ENCODE measurements around the gene OTULIN. TPM values are rescaled to one million over a fixed set of nuclear protein-coding genes. Genes with fewer than 3 reads are reported as not detected.

Gene OTULIN
- total and polyA plus RNA-seq, 11 donors: 7.6 to 42.0 (median 27.1) TPM

DNA sequence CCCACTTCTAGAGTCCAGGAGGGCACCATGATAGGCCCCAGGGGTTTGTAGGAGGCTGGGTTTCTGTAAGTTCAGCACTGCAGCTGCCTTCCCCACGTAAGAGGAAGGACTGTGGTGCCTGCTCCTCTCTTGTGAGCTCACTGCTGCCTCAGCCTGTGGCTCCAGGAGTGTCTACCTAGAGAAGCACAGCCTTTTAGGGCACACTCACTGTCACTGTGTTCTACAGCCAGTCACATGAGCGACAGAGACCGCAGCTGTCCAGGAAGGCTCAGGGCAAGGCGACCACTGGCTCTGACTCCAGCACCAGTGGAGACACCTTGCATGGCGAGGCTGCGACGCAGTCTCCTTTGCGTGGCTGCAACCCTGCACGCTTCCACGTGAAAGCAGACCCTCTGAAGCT is 72.8 kb downstream of the OTULIN start:
- no peak overlapping the region for H3K4me3 ChIP-seq
- no peak for DNase-seq
- H3K27me3 ChIP-seq: no peaks in the 10 kb centered on the region
- intact Hi-C loops (cut with DNase I): loop anchor here in 1 of 10 donors (5.0 kb wide), 1 partner anchor 135 kb away; the partner anchor contains the start of gene ANKH
- H3K27ac ChIP-seq: peak overlapping the region in 2 of 12 donors; percentile 35 to 55
- TF ChIP-seq POLR2A (IDR thresholded peaks at IDR 0.05): no peak
- TF ChIP-seq, protein P1, sequence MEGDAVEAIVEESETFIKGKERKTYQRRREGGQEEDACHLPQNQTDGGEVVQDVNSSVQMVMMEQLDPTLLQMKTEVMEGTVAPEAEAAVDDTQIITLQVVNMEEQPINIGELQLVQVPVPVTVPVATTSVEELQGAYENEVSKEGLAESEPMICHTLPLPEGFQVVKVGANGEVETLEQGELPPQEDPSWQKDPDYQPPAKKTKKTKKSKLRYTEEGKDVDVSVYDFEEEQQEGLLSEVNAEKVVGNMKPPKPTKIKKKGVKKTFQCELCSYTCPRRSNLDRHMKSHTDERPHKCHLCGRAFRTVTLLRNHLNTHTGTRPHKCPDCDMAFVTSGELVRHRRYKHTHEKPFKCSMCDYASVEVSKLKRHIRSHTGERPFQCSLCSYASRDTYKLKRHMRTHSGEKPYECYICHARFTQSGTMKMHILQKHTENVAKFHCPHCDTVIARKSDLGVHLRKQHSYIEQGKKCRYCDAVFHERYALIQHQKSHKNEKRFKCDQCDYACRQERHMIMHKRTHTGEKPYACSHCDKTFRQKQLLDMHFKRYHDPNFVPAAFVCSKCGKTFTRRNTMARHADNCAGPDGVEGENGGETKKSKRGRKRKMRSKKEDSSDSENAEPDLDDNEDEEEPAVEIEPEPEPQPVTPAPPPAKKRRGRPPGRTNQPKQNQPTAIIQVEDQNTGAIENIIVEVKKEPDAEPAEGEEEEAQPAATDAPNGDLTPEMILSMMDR (IDR thresholded peaks at IDR 0.05): no peak
- H3K9me3 ChIP-seq: no peaks in the 10 kb centered on the region
- 75 to 85% (median 81%) methylated on average over 9 to 10 of the region's 10 CpGs for WGBS, 4 donors
- peaks cover 0 to 53% (median 27%) of the 10 kb centered on the region in 12 donors for H3K4me1 ChIP-seq
- peaks cover 0 to 78% (median 56%) of the 10 kb centered on the region in 9 donors for H3K36me3 ChIP-seq
- ATAC-seq: peak; percentile 22 to 56 (median 44)

DNA sequence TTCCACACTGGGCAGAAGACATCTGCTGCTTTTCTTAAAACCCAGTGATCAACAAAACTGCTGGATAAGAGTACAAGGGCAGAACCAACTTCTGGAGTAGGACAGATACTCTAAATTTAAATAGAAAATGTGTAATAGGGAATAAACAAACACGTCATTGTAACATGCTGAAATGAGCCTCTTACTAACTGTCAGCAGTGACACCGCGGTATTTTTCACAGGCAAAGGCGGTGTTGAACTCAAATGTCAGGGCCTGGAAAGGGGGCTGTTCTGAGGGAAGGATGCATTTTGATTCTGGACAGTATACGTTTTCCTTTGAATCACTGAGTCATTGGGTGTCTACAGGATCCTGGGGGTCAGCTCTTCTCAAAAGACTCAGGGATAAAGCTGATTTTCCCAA is 73.5 kb downstream of the OTULIN start:
- Histone ChIP-seq H3K4me3 (no peak overlapping the region), H3K27ac (peak overlapping the region in 2 of 12 donors; percentile 55 to 65), H3K36me3 (peaks cover 0 to 78% (median 55%) of the 10 kb centered on the region in 9 donors), H3K4me1 (peaks cover 0 to 53% (median 27%) of the 10 kb centered on the region in 12 donors), H3K9me3 (no peaks in the 10 kb centered on the region), H3K27me3 (no peaks in the 10 kb centered on the region)
- no peak for DNase-seq
- ATAC-seq: no peak
- 75 to 84% (median 79%) methylated on average over 5 of the region's 5 CpGs for WGBS, 4 donors
- intact Hi-C loops (cut with DNase I): loop anchor here in 1 of 10 donors (5.0 kb wide), 1 partner anchor 134 kb away; the partner anchor contains the start of gene ANKH
- TF ChIP-seq POLR2A (IDR thresholded peaks at IDR 0.05): no peak
- TF ChIP-seq, protein P1 (IDR thresholded peaks at IDR 0.05): no peak

DNA sequence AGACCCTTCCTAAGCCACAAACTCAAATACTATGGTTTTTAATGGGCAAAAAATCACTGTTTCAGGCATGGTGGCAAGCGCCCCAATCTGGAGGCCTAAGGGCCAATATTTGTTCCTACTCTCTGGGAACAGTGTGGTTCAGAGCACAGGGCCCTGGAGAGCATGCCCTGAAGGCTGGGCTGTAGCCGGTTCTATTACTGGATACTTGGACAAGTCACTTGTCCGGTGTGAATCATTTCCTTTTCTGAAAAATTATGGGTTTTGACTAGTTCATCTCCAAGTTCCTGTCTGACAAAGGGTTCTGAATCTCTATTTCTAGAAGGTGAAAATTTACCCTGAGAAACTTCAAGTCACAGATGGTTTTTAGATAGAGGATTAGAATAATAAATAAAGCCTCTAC is 75.0 kb downstream of the OTULIN start:
- Histone ChIP-seq H3K9me3 (no peaks in the 10 kb centered on the region), H3K27me3 (no peaks in the 10 kb centered on the region), H3K36me3 (peaks cover 0 to 79% (median 54%) of the 10 kb centered on the region in 9 donors), H3K4me3 (no peak overlapping the region), H3K27ac (peak overlapping the region in 8 of 12 donors; percentile 27 to 78 (median 62)), H3K4me1 (peaks cover 0 to 59% (median 27%) of the 10 kb centered on the region in 12 donors)
- intact Hi-C loops (cut with DNase I): loop anchor here in 1 of 10 donors (5.0 kb wide), 1 partner anchor 133 kb away; the partner anchor contains the start of gene ANKH
- peak; percentile 38 to 72 (median 56) for ATAC-seq
- WGBS, 4 donors: 40 to 57% (median 50%) methylated on average over 3 of the region's 3 CpGs
- TF ChIP-seq, protein P1 (IDR thresholded peaks at IDR 0.05): no peak
- no peak for TF ChIP-seq POLR2A (IDR thresholded peaks at IDR 0.05)
- peak in 1 of 5 donors; percentile 60 for DNase-seq

DNA sequence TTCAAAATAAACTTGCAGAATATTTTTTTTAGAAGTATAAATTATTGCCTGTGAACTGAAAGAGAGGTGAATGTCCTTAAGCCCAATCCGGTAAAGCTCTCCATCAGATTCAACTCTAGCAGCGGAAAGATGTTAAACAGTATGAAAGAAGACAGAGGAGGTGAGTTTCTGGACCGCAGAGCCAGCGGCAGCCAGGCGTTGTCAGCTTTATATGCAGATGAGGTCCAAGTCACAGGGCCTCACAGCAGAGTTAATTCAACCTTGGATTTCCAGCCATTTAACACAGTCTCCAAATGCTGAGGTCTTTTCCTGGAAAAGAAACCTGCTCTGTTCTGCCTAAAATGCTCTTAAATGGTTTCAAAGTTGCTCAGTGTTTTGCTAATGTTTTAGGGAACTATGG is 75.5 kb downstream of the OTULIN start:
- H3K4me1 ChIP-seq: peaks cover 0 to 64% (median 27%) of the 10 kb centered on the region in 12 donors
- WGBS, 4 donors: 42 to 56% (median 54%) methylated on average over 5 of the region's 5 CpGs
- ATAC-seq (no peak), DNase-seq (no peak)
- intact Hi-C loops (cut with DNase I): loop anchor here in 6 of 10 donors (5.0 to 10.0 kb wide), 3 partner anchors 115 to 135 kb away; partner anchors contain the start of gene ANKH (in 5 of the 6)
- peak overlapping the region in 10 of 12 donors; percentile 0 to 78 (median 48) for H3K27ac ChIP-seq
- H3K36me3 ChIP-seq: peaks cover 0 to 79% (median 54%) of the 10 kb centered on the region in 9 donors
- H3K27me3 ChIP-seq: no peaks in the 10 kb centered on the region
- no peak overlapping the region for H3K4me3 ChIP-seq
- H3K9me3 ChIP-seq: no peaks in the 10 kb centered on the region
- TF ChIP-seq, protein P1 (IDR thresholded peaks at IDR 0.05): no peak
- no peak for TF ChIP-seq POLR2A (IDR thresholded peaks at IDR 0.05)
